SK-N-SH treated with all-trans-retinoic acid at 6 μM for 48 hours (cell line): Measurements from ENCODE around the gene TMEM141.

Source experiments
- ARNTL ChIP-seq: fragments of 450-650 bp; formaldehyde crosslinking; IDR thresholded peaks from 2 replicates; pipeline ENCODE4 v1.5.0; 2020; ENCODE audit warnings: low read depth, mild to moderate bottlenecking, moderate library complexity, borderline replicate concordance
- CSRNP3 ChIP-seq: fragments of 250-450 bp; sonication (Bioruptor Pico); IDR thresholded peaks from 2 replicates; pipeline ENCODE4 v1.5.1; 2021; ENCODE audit warnings: mild to moderate bottlenecking, moderate library complexity
- ZFP3 ChIP-seq: fragments of 250-450 bp; sonication (Bioruptor Pico); IDR thresholded peaks from 2 replicates; pipeline ENCODE4 v1.5.0; 2020; ENCODE audit warnings: mild to moderate bottlenecking, moderate library complexity
- ZFP30 ChIP-seq: fragments of 450-650 bp; formaldehyde crosslinking; IDR thresholded peaks from 2 replicates; pipeline ENCODE4 v1.5.0; 2022; ENCODE audit warnings: mild to moderate bottlenecking, moderate library complexity
- ZNF565 ChIP-seq: fragments of 450-650 bp; formaldehyde crosslinking; conservative IDR thresholded peaks from 2 replicates; pipeline ENCODE4 v1.5.0; 2020; ENCODE audit warnings: low read depth, mild to moderate bottlenecking, moderate library complexity
- ZNF8 ChIP-seq: fragments of 450-650 bp; formaldehyde crosslinking; IDR thresholded peaks from 2 replicates; pipeline ENCODE4 v1.5.0; 2020; ENCODE audit warnings: mild to moderate bottlenecking, moderate library complexity
- TF ChIP-seq, protein P1 (sequence below): fragments of 250-450 bp; sonication (Bioruptor Pico); IDR thresholded peaks from 2 replicates; pipeline ENCODE4 v1.8.0; 2021; ENCODE audit warnings: low read depth, mild to moderate bottlenecking, moderate library complexity, borderline replicate concordance

- TF ChIP-seq ZFP3: no peak
- no peak for TF ChIP-seq CSRNP3 (CRISPR knock-in tag)
- TF ChIP-seq ZNF8 (CRISPR knock-in tag): no peak
- no peak for TF ChIP-seq ARNTL
- TF ChIP-seq ZFP30 (CRISPR knock-in tag): no peak
- TF ChIP-seq, protein P1, sequence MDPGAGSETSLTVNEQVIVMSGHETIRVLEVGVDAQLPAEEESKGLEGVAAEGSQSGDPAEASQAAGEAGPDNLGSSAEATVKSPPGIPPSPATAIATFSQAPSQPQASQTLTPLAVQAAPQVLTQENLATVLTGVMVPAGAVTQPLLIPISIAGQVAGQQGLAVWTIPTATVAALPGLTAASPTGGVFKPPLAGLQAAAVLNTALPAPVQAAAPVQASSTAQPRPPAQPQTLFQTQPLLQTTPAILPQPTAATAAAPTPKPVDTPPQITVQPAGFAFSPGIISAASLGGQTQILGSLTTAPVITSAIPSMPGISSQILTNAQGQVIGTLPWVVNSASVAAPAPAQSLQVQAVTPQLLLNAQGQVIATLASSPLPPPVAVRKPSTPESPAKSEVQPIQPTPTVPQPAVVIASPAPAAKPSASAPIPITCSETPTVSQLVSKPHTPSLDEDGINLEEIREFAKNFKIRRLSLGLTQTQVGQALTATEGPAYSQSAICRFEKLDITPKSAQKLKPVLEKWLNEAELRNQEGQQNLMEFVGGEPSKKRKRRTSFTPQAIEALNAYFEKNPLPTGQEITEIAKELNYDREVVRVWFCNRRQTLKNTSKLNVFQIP (CRISPR knock-in tag): no peak
- no peak for TF ChIP-seq ZNF565 (CRISPR knock-in tag)
These were observed 48.3 kb downstream of the TMEM141 start for GRCh38 chr9:136839229-136840139.
